A549 (cell line): Measurements from ENCODE around the gene GSTO2.

ENCODE experiments used
- CHD2 ChIP-seq: fragments of 150-350 bp; IDR thresholded peaks from 2 replicates; pipeline ENCODE4 v1.6.1; 2014; ENCODE audit warnings: low read length; ENCODE audit not compliant: partially characterized antibody
- EHMT2 ChIP-seq: fragments of 200-600 bp; sonication (generic); IDR thresholded peaks from 2 replicates; pipeline ENCODE4 v1.6.1; 2016; ENCODE audit warnings: antibody characterized with exemption, low read depth, mild to moderate bottlenecking, moderate library complexity
- JUN ChIP-seq, 2 experiments: fragments of >200 bp; sonication (Bioruptor Twin); formaldehyde crosslinking; IDR thresholded peaks; 2 replicates in 1 of 2; 3 replicates in 1 of 2; pipeline ENCODE4 v1.6.1; 2016 to 2017
- KDM1A ChIP-seq: fragments of 200-600 bp; sonication (generic); IDR thresholded peaks from 2 replicates; pipeline ENCODE4 v1.6.1; 2016; ENCODE audit warnings: low read depth, mild to moderate bottlenecking
- RFX5 ChIP-seq: fragments of 450-650 bp; IDR thresholded peaks from 2 replicates; pipeline ENCODE4 v1.7.1; 2014; ENCODE audit warnings: antibody characterized with exemption, mild to moderate bottlenecking, moderate library complexity
- RNF2 ChIP-seq: fragments of 200-600 bp; sonication (generic); IDR thresholded peaks from 2 replicates; pipeline ENCODE4 v1.6.1; 2016; ENCODE audit warnings: low read depth, mild to moderate bottlenecking, antibody characterized with exemption, moderate library complexity, borderline replicate concordance
- TF ChIP-seq, protein P1 (sequence below): fragments of >200 bp; sonication (Bioruptor Twin); formaldehyde crosslinking; IDR thresholded peaks from 3 replicates; pipeline ENCODE4 v1.5.1; 2016

DNA sequence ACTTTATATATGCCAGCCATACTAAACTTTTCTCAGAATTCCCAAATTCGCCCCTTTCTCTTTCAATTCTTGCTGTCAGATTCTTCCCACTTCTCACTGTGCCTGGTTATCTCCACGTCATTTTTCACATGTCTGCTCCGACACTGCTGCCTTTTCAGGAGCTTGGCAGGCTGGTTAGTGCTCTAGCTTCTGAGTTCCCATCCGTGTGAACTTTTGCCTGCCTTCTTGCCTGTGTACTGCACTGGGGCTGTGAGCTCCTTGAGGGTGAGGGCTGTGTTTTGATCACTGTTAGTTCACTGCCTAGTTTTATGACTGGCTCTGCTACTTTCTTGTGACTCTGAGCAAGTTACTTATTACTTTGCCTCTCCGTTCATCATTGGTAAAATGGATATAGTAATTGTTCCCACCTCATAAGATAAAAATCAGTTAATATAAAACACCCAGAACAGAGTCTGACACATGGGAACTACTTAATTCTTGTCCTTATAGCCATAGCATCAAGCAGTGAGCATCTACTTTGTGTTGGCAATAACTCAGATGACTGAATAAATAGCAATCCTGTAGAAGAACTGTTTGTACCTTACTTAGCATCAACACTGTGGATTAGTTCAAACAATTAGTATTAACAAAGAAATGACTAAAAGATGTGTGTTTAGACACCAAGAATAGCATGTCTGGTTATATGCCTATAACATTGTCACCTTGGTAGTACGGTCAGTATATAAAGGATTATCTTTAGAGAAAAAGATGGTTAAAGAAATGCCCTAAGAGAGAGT lies 8.8 kb upstream of the GSTO2 start:
- TF ChIP-seq, protein P1, sequence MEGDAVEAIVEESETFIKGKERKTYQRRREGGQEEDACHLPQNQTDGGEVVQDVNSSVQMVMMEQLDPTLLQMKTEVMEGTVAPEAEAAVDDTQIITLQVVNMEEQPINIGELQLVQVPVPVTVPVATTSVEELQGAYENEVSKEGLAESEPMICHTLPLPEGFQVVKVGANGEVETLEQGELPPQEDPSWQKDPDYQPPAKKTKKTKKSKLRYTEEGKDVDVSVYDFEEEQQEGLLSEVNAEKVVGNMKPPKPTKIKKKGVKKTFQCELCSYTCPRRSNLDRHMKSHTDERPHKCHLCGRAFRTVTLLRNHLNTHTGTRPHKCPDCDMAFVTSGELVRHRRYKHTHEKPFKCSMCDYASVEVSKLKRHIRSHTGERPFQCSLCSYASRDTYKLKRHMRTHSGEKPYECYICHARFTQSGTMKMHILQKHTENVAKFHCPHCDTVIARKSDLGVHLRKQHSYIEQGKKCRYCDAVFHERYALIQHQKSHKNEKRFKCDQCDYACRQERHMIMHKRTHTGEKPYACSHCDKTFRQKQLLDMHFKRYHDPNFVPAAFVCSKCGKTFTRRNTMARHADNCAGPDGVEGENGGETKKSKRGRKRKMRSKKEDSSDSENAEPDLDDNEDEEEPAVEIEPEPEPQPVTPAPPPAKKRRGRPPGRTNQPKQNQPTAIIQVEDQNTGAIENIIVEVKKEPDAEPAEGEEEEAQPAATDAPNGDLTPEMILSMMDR, result no peak
- no peak for TF ChIP-seq RFX5
- TF ChIP-seq RNF2, result no peak
- no peak for TF ChIP-seq KDM1A
- no peak for TF ChIP-seq EHMT2
- no peak for TF ChIP-seq JUN (IDR thresholded peaks at IDR 0.05)
- TF ChIP-seq CHD2, result no peak
